Measurements from ENCODE around the gene TRIM10. TPM values are rescaled to one million over a fixed set of nuclear protein-coding genes. Genes with fewer than 3 reads are reported as not detected.

The TRIM10 gene
- total and polyA plus RNA-seq, 10 of the 15 experiments (the other 5 are each of a cell fraction or from before 2014, with no cell fraction given), result 0.01 TPM; not detected in 9

DNA sequence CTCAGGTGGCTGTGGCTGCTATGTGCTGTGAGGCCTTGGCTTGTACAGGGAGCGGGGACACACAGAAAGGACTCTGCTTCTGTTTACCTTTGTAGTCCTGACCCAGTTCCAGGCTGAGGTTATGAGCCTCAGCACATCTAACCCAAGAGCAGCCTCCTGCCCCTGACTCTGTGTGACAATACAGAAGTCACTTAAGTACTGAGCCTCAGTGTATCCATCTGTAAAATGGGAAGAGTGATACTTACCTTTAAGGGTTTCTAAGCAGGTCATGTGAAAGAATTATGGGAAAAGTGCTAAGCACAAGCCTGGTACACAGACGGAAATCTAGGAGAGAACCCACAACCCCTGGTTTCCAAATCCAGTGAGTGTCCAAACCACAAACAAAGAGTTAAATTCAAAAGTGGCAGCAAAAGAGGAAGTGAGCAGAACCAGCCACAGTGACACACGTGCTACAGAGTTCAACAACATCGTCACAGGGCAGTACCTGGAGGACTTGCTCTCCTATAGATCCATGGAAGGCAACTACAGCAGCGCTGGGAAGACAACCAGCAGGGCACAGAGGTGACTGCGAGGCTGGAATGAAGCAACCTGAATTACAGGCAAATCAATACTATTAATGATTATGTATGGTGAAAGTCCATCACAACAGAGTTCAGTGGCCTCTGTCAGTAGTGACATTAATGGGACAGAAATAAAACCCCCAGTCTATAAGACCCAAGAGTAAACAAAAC lies 39.7 kb upstream of the TRIM10 start (continued):
- no peak for TF ChIP-seq TAF1 (IDR thresholded peaks at IDR 0.05; ENCODE audit: borderline replicate concordance, low read depth, low read length)
- TF ChIP-seq, protein P1, sequence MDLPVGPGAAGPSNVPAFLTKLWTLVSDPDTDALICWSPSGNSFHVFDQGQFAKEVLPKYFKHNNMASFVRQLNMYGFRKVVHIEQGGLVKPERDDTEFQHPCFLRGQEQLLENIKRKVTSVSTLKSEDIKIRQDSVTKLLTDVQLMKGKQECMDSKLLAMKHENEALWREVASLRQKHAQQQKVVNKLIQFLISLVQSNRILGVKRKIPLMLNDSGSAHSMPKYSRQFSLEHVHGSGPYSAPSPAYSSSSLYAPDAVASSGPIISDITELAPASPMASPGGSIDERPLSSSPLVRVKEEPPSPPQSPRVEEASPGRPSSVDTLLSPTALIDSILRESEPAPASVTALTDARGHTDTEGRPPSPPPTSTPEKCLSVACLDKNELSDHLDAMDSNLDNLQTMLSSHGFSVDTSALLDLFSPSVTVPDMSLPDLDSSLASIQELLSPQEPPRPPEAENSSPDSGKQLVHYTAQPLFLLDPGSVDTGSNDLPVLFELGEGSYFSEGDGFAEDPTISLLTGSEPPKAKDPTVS (IDR thresholded peaks at IDR 0.05; ENCODE audit: low read depth, low read length), result no peak
- TF ChIP-seq, protein P2, sequence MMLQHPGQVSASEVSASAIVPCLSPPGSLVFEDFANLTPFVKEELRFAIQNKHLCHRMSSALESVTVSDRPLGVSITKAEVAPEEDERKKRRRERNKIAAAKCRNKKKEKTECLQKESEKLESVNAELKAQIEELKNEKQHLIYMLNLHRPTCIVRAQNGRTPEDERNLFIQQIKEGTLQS (IDR thresholded peaks at IDR 0.05; ENCODE audit: borderline replicate concordance, extremely low read depth, low read depth, low read length), result no peak
- no peak for TF ChIP-seq SMC3 (IDR thresholded peaks at IDR 0.05; ENCODE audit: borderline replicate concordance, low read length)
- no peak for TF ChIP-seq REST (IDR thresholded peaks at IDR 0.05; ENCODE audit: low read depth, low read length)
- no peak; the same call in 1 of the 2 replicates for TF ChIP-seq NKRF (conservative IDR thresholded peaks at IDR 0.05)
- TF ChIP-seq FOXK2 (IDR thresholded peaks at IDR 0.05), result 0 out of 2 replicates have a peak, but pooled peaks have one; percentile 21
- TF ChIP-seq, protein P3, sequence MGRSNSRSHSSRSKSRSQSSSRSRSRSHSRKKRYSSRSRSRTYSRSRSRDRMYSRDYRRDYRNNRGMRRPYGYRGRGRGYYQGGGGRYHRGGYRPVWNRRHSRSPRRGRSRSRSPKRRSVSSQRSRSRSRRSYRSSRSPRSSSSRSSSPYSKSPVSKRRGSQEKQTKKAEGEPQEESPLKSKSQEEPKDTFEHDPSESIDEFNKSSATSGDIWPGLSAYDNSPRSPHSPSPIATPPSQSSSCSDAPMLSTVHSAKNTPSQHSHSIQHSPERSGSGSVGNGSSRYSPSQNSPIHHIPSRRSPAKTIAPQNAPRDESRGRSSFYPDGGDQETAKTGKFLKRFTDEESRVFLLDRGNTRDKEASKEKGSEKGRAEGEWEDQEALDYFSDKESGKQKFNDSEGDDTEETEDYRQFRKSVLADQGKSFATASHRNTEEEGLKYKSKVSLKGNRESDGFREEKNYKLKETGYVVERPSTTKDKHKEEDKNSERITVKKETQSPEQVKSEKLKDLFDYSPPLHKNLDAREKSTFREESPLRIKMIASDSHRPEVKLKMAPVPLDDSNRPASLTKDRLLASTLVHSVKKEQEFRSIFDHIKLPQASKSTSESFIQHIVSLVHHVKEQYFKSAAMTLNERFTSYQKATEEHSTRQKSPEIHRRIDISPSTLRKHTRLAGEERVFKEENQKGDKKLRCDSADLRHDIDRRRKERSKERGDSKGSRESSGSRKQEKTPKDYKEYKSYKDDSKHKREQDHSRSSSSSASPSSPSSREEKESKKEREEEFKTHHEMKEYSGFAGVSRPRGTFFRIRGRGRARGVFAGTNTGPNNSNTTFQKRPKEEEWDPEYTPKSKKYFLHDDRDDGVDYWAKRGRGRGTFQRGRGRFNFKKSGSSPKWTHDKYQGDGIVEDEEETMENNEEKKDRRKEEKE (IDR thresholded peaks at IDR 0.05), result no peak
- TF ChIP-seq, protein P4, sequence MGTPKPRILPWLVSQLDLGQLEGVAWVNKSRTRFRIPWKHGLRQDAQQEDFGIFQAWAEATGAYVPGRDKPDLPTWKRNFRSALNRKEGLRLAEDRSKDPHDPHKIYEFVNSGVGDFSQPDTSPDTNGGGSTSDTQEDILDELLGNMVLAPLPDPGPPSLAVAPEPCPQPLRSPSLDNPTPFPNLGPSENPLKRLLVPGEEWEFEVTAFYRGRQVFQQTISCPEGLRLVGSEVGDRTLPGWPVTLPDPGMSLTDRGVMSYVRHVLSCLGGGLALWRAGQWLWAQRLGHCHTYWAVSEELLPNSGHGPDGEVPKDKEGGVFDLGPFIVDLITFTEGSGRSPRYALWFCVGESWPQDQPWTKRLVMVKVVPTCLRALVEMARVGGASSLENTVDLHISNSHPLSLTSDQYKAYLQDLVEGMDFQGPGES (IDR thresholded peaks at IDR 0.05), result no peak
- TF ChIP-seq SREBF2 (IDR thresholded peaks at IDR 0.05; ENCODE audit: low read length), result no peak
- TF ChIP-seq SIX5 (IDR thresholded peaks at IDR 0.05; ENCODE audit: low read depth, low read length, severe bottlenecking), result no peak
- 0 out of 2 replicates have a peak, but pooled peaks have one; percentile 87 for TF ChIP-seq MTA3 (IDR thresholded peaks at IDR 0.05; ENCODE audit: borderline replicate concordance, low read length)
- no peak for TF ChIP-seq SREBF1 (IDR thresholded peaks at IDR 0.05; ENCODE audit: low read length)
- TF ChIP-seq JUNB (IDR thresholded peaks at IDR 0.05), result no peak
- no peak for TF ChIP-seq NRF1 (conservative IDR thresholded peaks at IDR 0.05; ENCODE audit: low read depth, low read length)
